Measurements from ENCODE around the gene MCC.

DNA sequence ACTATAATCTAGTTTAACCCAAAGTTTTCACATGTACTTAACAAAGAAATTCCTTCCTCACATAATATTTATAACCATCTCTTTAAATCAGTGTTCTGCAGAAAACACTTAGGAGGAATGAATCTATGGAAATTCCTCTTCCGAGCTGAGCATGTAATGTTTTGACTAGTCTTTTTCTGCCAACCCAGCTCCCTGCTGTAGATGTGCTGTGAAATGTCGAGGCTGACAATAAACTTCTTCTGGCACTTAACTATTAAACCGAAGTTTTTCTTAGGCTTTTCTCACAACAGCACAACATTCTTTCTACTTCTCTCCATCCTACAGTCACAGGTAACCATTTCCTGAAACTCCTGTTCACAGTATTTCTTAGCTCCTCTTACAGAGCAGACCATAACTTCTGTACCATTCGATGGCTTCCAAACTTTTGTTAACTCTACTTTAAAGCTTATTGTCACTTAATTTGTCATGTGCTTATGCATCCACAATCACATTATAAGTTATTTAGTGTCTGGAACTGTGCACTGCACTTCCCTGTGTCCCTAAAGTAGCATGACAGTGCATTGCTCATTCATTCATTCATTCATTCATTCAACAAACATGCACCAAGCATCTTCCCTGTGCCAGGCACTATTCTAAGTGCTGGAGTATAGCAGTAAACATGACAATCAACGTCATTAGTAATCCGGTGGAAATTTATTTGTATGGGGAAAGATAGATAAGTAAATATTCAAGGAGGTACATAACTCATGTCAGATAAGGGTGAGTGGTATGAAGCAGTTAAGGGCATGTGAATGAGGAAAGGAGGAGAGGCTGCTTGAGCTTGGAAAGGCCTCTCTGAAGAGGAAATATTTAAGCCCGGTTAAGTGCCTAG, 108.1 kb downstream of the MCC start:
- TF ChIP-seq, protein P1, sequence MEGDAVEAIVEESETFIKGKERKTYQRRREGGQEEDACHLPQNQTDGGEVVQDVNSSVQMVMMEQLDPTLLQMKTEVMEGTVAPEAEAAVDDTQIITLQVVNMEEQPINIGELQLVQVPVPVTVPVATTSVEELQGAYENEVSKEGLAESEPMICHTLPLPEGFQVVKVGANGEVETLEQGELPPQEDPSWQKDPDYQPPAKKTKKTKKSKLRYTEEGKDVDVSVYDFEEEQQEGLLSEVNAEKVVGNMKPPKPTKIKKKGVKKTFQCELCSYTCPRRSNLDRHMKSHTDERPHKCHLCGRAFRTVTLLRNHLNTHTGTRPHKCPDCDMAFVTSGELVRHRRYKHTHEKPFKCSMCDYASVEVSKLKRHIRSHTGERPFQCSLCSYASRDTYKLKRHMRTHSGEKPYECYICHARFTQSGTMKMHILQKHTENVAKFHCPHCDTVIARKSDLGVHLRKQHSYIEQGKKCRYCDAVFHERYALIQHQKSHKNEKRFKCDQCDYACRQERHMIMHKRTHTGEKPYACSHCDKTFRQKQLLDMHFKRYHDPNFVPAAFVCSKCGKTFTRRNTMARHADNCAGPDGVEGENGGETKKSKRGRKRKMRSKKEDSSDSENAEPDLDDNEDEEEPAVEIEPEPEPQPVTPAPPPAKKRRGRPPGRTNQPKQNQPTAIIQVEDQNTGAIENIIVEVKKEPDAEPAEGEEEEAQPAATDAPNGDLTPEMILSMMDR (IDR thresholded peaks at IDR 0.05), result no peak
- no peak for TF ChIP-seq POLR2A (IDR thresholded peaks at IDR 0.05)
